Left renal cortex interstitium (tissue), 4 donors: ENCODE measurements around the gene FOXD4L6. TPM values are rescaled to one million over a fixed set of nuclear protein-coding genes. Genes with fewer than 3 reads are reported as not detected.
"Not testable (repeated sequence)": the region's sequence is repeated elsewhere in the genome, so short reads cannot be mapped to it uniquely, and the experiment has no call there.

Source experiments
- DNase-seq, 4 donors: peaks; one replicate each; pipeline ENCODE4 v3.0.0-alpha.2; 2013; ENCODE audit warnings: low read depth in 4 of 4, low spot score in 2 of 4, missing footprints in 1 of 4
- polyA plus RNA-seq, 4 donors: library from polyadenylated mRNA; unstranded; fragments of 120-200 nt; gene quantifications; one replicate each; pipeline ENCODE4 v1.2.1, GENCODE V29; 2013; ENCODE audit not compliant: insufficient read length in 4 of 4

Gene FOXD4L6
- under 1 TPM in 2 of 4 donors, not detected in 2; 0.10 to 0.11 TPM for polyA plus RNA-seq

DNA sequence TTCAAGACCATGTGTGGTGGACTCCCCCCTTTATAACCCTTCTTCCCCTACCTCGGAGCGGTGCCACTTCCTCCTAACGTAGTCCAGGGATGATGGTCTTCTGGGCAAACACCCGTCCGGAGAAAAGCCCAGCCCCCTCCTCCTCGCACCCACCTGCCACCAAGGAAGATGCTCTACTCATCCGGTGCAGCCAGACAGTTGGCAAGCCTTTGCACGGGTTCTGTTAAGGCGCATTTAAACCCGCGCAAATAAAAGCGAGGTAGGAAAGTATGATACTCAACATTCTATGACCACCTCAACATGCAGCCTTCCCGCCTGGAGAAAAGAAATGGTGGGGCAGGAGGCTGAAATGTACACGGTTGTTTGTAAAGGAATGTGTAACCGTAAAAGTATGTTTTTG lies at the start of gene FOXD4L6:
TSS of gene FOXD4L6 (minus strand) at position 101 of the 400 bp plus-strand sequence. CDS start 298 bp downstream, outside the sequence.
- not testable (repeated sequence) for DNase-seq

DNA sequence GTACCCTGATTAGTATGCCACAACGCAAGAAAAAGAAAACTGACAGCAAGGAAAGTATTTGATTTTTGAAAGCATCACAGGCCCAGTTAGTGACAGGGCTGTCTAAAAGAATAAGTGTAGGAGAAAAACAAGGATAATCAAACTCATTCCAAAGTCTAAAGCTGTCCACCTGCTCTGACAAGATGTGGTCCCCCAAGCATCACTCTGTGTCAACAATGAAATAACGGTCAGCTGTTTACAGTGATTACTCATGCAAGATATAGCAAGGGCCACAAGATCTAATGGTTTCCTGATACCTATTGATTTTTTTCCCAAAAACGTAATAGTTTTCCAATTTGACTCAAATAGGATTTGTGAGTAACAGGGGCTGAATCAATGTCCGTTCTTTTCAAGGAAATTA lies 46.5 kb upstream of the FOXD4L6 start:
- not testable (repeated sequence) for DNase-seq

DNA sequence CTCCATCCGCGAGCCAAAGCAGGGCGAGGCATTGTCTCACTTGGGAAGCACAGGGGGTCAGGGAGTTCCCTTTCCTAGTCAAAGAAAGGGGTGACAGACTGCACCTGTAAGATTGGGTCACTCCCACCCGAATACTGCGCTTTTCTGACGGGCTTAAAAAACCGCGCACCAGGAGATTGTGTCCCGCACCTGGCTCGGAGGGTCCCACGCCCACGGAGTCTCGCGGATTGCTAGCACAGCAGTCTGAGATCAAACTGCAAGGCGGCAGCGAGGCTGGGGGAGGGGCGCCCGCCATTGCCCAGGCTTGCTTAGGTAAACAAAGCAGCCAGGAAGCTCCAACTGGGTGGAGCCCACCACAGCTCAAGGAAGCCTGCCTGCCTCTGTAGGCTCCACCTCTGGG lies 21.6 kb upstream of the FOXD4L6 start:
- not testable (repeated sequence) for DNase-seq

DNA sequence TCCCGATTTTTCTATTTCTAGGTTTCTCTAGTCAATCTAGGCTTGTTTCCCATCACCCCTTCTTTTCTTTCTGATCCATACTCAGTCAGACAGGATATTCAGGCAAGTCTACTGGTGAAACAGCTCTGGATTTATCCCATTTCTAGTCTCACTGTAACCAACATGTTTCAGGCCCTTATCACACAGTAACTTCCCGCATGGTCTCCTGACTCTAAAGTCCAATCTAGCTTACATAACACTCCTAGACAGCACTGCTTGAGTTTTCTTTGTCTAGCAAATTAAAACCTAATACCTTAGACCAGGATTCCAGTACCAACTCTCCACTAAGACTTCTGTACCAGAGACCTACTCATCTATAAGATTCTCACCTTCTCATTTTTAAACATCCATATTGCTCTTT lies 13.4 kb upstream of the FOXD4L6 start:
- DNase-seq, result not testable (repeated sequence)

- DNase-seq, result not testable (repeated sequence)
These were observed 1.6 kb downstream of the FOXD4L6 start for GRCh38 chr9:41126746-41127446.

- not testable (repeated sequence) for DNase-seq
These were observed 2.5 kb downstream of the FOXD4L6 start for GRCh38 chr9:41125936-41126335.

DNA sequence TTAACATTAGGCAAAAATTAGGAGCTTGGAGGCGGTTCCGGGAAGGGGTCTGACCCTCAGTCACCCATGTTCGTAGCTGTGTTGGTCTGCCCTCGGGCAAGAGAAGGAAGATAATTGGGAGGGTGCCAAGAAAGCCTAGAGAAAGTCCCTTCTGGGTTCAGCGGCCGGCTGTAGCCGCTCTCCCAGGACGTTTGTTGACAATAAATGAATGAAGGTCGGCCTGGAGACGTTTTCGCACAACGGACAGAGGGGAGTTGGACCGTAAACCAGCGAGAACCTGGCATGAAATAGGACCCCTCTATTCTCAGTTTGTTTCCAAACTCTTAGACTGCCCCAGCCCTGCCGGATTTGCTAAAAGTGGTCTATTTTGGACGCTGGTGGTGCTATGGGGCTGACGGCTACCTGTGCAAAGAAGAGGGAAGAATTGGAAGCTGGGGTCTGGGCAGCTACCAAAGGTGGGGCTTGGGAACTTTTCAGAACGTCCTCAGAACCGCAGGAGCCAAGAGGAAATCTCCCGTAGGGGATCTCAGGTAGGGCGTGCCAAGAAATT lies 3.3 kb downstream of the FOXD4L6 start:
- not testable (repeated sequence) for DNase-seq

DNA sequence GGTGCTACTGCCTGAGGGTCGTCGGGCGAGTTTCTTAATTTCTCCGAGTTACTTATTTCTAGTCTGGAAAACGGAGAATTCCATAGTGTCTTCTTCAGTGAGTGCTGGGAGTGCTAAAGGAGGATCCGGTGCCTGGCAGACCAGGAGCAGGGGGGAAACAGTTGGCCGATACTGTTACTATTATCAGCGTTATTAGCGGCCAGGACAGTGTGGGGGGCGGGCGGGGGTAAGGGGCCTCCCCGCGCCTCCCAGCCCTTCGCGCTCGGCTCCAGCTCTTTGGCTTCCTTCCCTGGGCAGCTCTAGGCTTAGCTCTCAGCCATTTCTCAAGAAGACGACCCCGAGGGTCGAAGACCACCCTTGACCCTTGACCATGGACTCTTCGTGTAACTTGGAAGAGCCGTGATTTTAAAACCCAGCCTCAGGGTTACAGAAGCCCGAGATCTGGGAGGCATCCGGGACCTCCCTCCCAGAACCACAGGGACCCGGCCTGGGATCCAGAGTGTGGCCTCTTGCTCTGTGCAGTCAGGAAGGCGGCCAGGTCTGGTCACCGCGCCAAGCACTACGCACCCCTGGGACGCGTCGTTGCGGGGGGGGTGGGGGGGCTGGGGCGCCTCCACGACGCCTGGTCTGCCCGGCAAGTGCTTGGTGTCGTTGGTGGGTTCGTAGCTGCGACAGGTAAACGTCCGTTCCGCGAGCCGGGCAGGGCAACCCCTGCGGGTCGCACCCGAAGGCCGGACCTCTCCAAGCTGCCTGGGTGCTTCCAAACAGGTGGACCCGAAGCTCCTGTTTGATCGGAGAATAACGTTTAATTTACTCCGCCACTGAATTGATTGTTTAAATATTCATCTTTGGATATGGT lies 4.0 kb downstream of the FOXD4L6 start:
- not testable (repeated sequence) for DNase-seq

DNA sequence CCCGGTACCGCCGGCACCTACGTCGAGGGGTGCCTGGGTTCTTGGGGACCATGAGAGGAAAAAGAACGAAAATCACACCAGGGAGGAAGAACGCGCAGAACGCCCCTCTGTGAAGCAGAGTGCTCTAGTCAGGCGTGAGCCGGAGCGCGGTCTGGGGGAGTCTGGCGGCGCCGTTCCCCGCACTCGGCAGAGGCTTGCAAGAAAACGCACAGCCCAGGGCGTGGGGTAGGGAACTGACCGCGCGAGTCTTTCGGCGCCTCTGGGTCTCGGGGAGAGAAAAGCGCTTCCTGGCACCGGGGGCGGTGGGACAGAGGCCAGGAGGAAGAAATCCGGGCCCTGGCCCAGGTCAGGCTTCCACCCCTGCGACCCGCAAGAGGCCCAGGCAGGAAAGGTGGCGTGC lies 4.7 kb downstream of the FOXD4L6 start:
- not testable (repeated sequence) for DNase-seq

DNA sequence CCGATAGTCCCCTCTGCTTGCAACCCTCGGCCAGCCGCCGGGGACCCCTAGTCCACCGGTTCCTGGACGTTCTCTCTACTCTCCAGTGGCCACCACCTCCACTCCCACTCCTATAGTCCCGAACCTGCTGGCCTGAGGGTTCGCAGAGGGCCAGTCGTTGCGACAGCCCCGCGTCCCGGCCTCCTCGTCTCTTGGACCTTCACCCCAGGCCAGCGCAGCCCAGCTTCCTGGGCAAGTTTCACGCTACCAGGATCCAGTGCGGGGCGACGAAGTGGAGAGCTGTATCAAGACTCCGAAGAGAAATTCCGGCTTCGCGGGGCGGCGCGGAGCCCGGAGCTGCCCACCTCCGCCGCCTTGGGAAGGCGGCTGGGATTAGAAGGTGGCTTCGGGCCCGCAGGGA lies 5.1 kb downstream of the FOXD4L6 start:
- not testable (repeated sequence) for DNase-seq

DNA sequence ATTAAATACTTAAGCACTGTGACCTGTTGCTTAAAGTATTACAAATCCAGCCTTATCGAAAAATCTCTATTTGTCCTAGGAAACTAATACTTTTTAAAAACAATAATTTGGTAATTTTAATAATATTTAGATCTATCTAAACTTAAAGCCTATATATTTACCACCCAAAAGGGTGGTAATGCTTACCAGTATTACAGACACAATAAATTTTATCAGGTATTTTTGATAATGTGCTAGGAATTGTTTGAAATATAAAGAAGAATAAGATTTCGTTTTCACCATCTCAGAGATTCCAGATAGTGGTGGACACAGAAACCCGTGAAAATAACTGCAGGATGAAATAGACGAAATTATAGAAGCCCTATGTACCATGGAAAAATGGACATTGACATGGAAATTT lies 7.8 kb downstream of the FOXD4L6 start:
- DNase-seq, result not testable (repeated sequence)

GRCh38 chr9:41119719-41120118 lies 8.8 kb downstream of the FOXD4L6 start:
- not testable (repeated sequence) for DNase-seq

GRCh38 chr9:41119311-41119710 lies 9.2 kb downstream of the FOXD4L6 start:
- DNase-seq, result not testable (repeated sequence)

GRCh38 chr9:41113348-41113747 lies 15.1 kb downstream of the FOXD4L6 start:
- DNase-seq, result not testable (repeated sequence)

DNA sequence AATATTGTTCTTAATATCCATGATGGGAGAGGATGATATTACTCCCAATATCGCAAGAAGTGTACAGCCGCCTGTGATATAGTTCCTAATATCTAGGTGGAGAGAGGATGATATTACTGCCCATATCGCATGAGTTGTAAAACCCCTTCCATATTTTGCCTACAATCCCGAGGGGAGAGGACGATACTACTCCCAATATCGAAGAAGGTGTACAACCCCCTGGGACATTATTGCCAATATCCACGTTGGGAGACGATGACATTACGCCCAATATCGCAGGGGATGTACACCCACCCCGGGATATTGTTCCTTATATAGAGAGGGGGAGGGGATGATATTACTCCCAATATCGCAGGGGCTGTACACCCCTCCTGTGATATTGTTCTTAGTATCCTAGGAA lies 17.1 kb downstream of the FOXD4L6 start:
- not testable (repeated sequence) for DNase-seq

GRCh38 chr9:41110913-41111312 lies 17.6 kb downstream of the FOXD4L6 start:
- not testable (repeated sequence) for DNase-seq

DNA sequence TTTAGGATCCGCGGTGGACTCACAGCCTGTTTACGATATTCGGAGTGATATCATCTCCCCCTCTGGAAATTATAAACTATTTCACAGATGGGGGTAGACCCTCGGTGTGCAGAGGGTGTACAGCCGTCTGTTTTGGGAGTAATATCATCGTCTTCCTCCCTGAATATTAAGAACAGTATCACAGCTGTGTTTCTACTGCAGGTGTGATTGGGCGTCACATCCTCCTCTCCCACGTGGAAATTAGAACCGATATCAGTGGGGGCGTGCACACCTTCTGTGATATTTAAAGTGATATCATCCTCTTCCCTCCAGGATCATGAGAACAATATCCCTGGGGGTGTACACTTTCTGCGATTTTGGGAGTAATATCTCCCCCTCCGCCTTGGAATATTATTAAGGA lies 19.2 kb downstream of the FOXD4L6 start:
- DNase-seq, result not testable (repeated sequence)

GRCh38 chr9:41108816-41109215 lies 19.7 kb downstream of the FOXD4L6 start:
- not testable (repeated sequence) for DNase-seq

GRCh38 chr9:41106472-41107116 lies 21.9 kb downstream of the FOXD4L6 start:
- DNase-seq, result not testable (repeated sequence)

GRCh38 chr9:41105557-41106253 lies 22.8 kb downstream of the FOXD4L6 start:
- DNase-seq, result not testable (repeated sequence)
